A673 (cell line): ENCODE data around the gene BRME1.

Experiments used
- EZH2 ChIP-seq: fragments of 200-600 bp; sonication (generic); IDR thresholded peaks from 2 replicates; pipeline ENCODE4 v1.6.1; 2017; ENCODE audit warnings: borderline replicate concordance, low read depth, mild to moderate bottlenecking, mixed read lengths, antibody characterized with exemption, low read length; ENCODE audit not compliant: poor library complexity, severe bottlenecking
- TF ChIP-seq, protein P1 (sequence below): fragments of 300-800, 200-600 bp; sonication (generic); conservative IDR thresholded peaks from 2 replicates; pipeline ENCODE4 v1.5.1; 2017; ENCODE audit warnings: low read depth, mild to moderate bottlenecking, antibody characterized with exemption, low read length, moderate library complexity, mixed read lengths

DNA sequence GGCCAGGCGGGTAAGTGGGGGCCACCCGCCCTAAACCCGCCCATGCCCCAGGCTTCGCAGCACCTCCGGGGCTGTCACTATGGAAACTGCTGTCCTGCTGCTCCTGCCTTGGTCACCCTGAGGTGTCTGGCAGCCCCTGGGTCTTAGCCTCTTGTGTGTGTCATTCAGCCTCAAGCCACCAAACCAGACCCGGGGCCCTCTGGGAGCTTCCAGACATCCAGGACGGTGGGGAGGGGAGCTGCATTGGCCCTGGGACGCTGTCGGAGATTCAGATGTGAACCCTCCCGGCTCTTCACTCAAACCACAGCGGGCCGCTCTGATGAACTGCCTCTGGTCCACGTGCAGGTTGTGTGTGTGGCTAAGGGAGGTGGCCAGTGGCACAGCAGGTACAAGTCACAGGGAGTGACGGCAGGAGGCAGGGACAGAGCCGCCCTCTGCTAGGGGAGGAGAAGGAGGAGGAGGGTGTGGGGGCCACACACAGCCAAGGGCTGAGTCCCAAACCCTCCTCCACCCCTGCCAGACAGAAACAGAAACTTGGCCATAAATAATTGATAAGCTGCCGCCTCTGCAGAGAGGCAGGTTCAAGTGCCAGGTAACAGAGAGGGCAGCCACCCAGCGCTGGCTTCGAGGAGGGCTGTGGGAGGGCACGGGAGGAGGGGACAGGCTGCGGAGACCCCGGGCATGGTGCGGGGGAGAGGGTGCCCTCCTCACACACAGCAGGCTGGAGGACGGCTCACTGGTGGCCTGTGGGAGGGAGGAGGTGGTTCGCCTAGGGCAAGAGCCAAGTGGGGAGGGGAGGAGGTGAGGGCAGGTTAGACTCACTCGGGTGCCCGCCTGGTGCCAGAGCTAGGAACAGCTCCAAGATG lies 21.0 kb downstream of the BRME1 start:
- TF ChIP-seq, protein P1, sequence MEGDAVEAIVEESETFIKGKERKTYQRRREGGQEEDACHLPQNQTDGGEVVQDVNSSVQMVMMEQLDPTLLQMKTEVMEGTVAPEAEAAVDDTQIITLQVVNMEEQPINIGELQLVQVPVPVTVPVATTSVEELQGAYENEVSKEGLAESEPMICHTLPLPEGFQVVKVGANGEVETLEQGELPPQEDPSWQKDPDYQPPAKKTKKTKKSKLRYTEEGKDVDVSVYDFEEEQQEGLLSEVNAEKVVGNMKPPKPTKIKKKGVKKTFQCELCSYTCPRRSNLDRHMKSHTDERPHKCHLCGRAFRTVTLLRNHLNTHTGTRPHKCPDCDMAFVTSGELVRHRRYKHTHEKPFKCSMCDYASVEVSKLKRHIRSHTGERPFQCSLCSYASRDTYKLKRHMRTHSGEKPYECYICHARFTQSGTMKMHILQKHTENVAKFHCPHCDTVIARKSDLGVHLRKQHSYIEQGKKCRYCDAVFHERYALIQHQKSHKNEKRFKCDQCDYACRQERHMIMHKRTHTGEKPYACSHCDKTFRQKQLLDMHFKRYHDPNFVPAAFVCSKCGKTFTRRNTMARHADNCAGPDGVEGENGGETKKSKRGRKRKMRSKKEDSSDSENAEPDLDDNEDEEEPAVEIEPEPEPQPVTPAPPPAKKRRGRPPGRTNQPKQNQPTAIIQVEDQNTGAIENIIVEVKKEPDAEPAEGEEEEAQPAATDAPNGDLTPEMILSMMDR: no peak
- no peak for TF ChIP-seq EZH2
